RCC 7860 (cell line): Measurements from ENCODE around the gene CEP85L.

Experiments used
- DNase-seq: peaks from one replicate; pipeline ENCODE4 v3.0.0-alpha.2; 2015; ENCODE audit warnings: low spot score
- FAIRE-seq: peaks from 2 replicates; lab custom pipeline; 2012; peaks lifted over from hg19 to GRCh38; lab: Jason Lieb, UNC

Gene CEP85L

DNA sequence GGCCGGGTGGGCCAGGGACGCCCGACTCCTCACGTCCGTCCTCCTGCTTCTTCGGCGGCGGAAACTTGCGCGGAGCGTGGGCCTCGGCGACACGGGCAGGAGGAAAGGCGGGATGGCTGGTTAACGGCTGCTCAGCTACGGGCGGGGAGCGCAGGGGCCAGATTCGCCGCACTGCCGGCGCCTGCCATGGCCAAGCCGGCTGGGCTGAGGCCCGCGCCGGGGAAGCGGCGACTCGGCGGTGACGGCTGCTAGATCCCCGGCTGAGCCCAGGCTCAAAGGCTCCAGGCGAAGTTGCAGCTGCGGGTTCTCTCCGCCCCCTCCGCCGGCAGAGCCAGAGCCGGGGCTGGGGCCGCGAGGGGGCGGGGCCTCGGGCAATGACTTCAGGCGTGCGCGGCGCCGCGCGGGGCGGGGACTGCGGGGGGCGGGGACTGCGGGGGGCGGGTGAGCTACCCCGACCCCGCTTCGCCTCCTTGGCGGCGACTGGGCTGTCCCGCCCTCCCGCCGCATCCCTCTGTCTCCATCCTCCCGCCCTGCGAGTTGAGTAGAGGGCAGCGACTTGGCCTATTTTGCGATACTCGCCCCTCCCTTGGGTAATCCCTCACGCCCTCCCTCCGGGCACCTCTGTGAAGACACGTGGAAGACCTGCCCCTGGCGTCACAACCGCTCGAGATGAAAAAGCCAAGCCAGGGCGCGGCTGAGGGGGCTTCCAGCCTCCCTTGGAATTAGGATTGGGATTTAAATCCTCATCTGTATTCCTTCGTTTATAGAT is at the start of gene CEP85L:
Gene CEP85L (minus strand): TSS at position 310 of the 769 bp plus-strand sequence. CDS start 322 bp downstream, outside the sequence.
- FAIRE-seq (no peak), DNase-seq (peak; percentile 70)

DNA sequence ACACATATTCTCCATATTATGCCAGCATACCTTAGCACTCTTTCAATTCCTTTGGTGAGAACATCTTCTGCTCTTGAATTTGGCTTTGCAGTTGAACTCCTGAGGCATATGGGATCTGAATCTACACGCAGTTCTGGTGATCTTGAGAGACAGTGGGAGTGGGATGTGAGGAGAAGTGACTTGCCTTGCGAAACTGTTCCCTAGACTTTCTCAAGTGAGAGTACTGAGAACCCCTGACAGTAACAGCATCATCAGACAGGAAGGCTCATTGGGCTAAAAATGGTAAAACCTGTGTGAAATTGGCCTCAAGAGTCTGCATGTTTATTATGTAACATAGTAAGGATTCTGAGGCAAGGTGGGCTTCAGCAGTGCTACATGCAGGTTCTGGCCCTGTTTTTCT is 49.1 kb upstream of the CEP85L start:
- FAIRE-seq (no peak), DNase-seq (no peak)

DNA sequence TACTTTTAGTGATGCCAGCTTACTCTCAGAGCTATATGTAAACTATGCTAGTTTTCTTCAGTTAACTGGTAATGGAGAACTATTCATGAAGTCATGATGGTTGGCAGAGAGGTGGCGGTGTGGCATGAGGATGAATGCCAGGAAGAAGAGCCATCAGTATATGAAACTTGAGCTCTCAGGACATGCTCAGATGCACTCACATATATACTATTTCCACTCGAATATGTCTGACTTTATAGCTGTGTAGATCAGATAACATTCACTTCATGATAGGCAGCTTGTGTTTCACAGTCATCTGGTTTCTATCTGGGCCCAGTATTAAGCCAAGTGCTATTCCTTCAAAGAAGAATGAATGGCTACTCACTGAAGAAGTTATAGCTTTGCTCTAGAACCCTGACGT is 46.2 kb upstream of the CEP85L start:
- FAIRE-seq (no peak), DNase-seq (no peak)

DNA sequence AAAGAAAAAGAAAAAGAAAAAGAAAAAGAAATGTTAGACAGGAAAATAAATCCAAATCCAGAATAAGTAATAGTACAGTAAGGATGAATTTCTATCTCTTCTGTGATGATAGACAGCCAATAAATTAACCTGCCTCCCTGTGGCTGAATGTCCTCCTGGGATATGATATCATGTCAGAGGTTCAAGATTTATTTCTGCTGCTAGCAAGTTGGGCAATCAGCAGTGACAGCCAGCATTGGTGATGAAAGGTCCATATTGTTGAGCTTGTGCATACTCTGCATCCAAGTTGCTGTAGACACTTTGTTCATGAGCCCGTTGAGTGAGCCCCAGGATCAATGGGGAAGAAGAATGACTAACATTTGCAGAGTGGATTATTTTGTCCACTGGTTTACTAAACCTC is 44.9 kb upstream of the CEP85L start:
- FAIRE-seq, result no peak
- no peak for DNase-seq

DNA sequence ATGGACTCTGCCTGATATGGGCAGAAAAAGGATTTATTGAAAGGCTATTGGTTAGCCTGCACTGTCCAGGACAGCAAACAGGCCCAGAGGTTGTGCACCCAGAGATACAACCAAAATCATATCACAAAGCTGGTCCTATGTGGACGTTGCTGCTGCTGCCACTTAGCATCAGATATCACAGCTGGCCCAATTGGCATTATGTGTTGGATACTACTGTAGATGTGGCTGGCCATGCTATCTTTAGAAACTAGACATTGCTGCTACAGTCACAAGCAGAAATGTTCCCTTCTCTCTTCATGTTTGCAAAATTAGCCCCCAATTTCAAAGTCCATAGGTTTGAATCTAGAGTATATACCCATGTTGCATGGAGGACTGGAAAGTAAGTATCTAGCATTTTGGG is 42.2 kb upstream of the CEP85L start:
- DNase-seq, result no peak
- FAIRE-seq, result no peak

DNA sequence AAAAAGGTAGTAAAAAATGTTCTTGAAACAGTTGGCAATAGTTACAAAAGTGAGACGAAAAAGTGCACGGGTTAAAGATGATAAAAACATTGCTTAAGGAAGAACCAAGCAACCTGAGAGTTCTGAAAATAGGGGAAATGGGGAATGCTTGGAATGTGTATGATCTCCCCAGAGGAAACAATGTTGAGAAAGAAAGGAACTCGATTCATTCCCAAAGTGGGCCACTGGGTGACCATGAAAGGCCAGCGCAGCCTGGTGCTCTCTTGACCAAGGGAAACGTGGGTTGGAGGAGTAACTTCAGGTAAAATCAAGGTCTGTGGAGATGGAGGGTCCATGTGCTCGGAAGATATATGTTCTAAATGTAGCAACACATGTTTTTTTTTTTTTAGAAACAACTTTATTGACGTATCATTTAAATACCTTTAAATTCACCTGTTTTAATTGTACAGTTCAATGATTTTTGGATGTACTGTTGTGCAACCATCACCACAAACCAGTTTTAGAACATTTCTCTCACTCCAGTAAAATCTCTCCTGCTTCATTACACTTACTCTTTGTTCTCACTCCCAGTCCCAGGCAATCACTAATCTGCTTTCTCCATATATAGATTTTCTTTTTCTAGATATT is 34.5 kb upstream of the CEP85L start:
- no peak for FAIRE-seq

DNA sequence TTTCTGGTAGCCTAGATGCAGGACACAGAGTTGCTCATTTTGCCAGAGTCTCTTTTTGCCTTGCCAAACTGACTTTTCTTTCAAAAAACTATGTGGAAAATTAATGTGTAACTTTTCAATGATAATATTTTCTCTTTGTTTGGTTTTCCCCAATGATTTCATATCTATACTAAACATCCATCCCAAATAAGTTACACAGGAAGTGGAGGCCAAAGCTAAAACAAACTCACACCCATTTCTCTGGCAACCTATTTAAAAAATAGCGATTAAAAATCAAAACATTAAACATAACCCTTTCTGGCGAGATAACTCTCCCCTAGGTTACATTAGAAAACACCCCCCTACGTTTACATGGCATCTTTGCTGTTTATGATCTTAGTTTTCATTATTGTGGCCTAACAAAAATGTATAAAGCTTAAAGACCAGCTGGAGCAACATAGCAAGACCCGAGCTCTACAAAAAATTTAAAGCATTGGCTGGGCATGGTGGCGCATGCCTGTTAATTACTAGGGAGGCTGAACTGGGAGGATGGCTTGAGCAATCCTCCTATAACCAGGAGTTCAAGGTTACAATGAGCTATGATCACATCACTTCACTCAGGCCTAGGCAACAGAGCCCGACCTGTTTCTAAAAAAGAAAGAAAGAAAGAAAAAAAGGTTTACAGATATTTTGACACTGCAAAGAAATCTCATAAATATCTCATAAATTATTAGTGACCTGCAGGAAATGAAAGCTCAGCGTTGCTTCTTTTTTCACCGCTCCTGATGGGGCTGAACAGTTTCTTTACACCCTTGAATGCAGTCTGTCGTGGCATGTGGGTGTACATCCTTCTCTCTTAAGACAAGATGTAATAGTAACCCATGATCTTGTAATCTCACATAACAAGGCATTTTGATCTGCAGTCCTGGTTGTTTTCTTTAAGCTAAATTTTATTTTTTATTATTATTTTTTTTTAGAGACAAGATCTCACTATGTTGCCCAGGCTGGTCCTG is 32.8 kb upstream of the CEP85L start:
- no peak for FAIRE-seq

More for the DNA sequence above, 34.5 kb upstream of the CEP85L start:
- DNase-seq, result no peak

DNA sequence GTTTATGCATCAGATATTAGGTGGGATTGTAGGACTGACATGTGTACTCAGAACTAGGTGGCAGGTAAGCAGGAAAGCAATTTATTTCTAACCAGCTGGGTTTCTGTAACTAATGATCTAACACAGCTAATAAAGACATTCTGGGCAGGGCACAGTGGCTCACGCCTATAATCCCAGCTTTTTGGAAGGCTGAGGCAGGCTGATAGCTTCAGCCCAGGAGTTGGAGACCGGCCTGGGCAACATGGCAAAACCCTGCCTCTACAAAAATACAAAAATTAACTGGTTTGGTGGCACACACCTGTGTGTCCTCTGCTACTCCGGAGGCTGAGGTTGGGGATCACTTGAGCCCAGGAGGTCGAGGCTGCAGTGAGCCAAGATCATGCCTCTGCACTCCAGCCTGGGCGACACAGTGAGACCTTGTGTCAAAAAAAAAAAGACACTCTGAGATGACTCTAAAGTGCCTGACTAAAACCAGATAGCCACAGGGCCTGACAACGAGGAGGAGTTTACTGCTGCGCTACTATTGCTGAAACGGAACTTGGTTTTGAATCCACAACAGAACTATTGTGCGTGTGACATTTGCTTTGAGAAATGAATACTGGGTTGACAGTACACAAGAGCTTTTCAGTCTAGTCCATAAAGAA is 29.2 kb upstream of the CEP85L start:
- DNase-seq, result no peak
- no peak for FAIRE-seq

More for the DNA sequence above, 32.8 kb upstream of the CEP85L start:
- no peak for DNase-seq

DNA sequence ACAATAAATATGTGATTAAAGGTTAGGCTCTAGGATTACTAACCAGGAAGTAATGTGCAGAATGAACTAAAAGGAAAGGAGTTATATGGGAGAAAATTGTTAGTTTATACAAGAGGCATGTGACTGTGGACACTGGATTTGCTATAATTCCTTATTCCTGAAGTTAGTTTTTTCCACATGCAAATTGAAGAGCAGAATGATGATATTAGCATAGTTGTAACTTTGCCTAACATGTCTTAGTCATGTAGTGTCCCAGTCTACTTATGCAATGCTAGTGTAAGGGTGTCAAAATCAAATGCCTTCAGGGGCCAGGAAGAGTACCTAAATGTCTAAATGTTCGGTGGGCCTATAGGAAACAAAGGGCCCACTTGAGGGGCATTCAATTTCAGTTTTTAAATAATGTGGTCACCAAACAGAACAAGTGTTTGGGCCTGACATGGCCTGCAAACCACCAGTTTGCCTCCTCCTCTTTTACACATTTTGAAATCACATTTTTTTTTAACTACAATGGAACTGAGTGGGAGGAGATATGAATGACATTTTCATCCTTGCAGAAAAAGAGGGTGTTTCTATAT is 28.0 kb upstream of the CEP85L start:
- FAIRE-seq, result no peak

DNA sequence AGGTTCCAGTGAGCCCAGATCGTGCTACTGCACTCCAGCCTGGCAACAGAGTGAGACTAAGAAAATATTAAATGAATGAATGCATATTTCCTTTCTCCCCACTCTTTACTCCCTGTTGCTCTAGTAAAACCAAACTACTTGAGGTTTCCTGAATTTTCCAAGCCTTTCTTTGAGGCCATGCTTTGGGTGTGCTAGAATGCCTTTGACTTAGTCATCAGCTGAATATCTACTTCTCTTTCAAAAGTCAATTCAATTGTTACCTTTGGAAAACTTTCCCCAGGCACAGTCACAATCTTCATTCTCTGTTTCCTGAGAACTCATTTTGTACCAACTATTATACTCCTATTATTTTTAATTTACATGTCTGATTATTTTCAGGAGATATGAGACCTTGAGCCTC is 27.5 kb upstream of the CEP85L start:
- DNase-seq (no peak), FAIRE-seq (no peak)

More for the DNA sequence above, 28.0 kb upstream of the CEP85L start:
- DNase-seq, result no peak

DNA sequence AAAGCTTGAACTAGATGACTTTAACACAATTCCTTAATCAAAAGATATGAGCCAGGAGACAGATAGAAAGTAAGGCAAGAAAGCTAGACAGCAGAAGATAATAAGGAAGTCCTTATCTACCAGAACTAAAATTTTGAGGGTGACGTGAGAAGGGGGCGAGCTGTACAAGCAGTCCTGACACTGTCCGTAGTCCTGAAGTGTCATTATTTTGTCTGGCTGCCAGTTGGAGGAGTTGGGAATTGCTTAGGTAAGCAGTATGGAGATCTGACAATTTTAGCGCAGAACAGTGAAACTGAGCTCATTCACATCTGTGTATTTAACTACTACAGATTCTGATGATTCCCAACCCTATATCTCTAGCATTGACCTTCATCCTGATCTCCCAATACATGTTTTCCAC is 25.8 kb upstream of the CEP85L start:
- DNase-seq, result no peak
- FAIRE-seq, result no peak

DNA sequence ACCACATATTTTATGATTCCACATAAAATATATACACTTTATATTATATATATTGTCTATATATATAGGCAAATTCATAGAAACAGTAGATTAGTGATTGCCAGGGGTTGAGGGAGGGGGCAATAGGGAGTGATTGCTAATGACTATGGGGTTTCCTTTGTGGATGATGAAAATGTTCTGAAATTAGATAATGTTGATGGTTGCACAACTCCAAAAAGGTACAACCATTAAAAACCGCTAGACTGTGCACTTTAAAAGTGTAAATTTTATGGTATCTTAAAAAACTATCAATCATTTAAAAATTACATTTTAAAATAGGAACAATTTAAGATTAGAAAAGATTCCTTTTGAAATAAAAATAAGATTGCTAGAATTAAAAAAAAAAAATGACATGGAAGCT is 23.8 kb upstream of the CEP85L start:
- FAIRE-seq, result no peak
- DNase-seq, result no peak

DNA sequence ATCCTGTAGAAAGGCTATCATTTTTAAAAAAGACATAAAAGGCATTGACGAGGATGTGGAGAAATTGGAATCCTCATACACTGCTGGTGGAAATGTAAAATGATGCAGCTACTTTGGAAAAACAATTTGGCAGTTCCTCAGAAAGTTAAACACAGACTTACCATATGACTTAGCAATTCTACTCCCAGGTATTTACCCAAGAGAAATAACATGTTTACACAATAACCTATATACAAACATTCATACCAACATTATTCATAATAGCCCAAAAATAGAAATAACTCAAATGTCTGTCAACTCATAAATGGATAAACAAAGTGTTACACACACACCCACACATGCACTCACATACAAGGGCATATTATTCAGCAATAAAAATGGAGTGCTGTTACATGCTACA is 23.4 kb upstream of the CEP85L start:
- DNase-seq (no peak), FAIRE-seq (no peak)

DNA sequence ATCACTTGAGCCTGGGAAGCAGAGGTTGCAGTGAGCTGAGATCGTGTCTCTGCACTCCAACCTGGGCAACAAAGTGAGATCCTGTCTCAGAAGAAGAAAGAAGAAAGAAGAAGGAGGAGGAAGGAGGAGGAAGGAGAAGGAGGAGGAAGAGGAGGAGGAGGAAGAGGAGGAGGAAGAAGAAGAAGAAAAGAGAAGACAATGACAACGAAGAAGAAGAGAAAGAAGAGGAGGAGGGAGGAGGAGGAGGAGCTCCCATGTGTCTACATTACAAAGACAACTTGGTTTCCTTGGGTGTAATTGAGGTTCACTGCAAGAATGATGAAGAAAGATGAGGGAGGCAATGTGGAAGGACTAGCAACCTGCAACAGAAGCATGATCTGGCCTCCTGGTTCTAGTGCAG is 21.3 kb upstream of the CEP85L start:
- no peak for FAIRE-seq
- DNase-seq, result no peak

DNA sequence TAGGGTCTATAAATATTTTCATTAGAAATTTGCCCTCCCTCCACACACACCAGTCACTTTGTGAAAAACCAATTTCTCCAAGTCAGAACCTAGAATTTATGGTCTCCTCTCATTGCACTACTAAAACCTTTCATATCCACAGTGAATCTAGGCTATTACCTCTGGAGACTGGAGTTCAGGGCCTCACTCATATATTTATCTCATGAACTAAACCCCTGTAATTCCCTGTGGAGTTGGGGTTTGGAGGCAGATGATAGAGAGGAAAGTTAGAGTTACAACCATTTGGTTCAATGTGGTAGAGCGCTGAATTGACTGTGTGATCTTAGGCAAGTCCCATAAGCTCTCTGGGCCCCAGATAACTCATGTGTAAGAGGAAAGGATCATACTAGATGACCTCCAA is 18.2 kb upstream of the CEP85L start:
- no peak for DNase-seq

DNA sequence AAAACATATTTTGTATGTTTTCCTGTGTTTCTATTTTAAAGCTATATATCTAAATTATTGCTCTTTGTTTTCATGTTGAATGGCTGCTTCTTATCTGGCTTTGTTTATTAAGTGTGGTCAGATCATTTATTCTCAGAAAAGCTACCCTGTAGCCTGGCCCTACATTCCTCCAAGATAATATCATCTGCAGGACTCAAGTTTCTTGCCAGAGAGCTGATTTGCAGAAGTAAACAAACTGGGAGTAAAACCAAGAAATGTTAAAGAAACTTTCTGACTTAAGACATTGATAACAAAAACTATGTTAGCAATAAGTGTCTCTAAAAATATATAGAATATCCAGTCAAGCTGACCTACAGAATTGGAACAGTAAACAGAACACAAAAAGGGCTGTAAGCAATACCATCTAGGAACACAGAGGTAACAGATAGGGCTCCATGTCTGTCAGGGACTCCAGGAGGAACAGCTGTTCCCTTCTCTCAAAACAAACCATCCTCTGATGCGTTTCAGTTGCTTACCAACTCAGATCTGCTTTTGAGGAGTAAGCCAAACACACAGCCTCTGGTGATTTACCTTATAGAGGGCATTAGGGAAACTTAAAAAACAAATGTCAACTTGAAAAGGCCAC is 17.5 kb upstream of the CEP85L start:
- no peak for FAIRE-seq
- DNase-seq, result no peak

More for the DNA sequence above, 18.2 kb upstream of the CEP85L start:
- FAIRE-seq, result no peak

DNA sequence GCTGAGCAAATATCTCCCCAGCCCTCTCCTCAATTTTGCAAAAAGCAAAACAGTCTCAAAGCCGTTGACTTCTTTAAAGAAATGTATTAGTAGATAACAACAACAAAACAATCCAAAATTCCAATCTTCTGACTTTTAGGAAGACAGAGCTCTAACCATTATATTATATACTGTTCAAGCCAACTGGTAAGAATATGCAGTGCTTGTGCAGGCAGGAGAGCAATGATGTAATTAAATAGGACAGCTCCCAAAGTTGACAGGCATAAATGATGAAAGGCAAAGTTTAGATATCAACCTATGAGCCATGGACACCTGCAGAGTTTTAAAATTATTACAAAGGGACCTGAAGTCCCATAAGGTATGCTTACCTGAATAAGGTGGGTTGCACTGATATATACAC is 16.6 kb upstream of the CEP85L start:
- FAIRE-seq (no peak), DNase-seq (no peak)

DNA sequence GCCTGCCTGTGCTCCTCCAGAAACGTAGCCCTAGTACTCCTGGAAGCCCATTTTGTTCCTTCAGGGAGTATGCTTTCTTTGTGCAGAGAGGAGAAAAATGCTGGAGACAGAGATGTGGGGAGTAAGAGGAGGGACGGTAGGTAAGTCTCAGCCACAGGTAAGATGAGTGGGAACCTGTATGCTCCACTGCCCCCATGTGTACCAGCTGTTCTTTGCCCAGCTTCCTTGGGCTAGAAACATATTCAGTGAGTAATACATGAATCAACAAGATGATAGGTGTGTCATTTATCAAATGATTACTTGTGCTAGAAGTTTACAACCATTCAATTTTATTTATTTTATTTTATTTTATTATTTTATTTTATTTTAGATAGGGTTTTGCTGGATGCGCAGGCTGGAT is 13.6 kb upstream of the CEP85L start:
- peak; percentile 11 for DNase-seq
- peak; percentile 66 for FAIRE-seq

DNA sequence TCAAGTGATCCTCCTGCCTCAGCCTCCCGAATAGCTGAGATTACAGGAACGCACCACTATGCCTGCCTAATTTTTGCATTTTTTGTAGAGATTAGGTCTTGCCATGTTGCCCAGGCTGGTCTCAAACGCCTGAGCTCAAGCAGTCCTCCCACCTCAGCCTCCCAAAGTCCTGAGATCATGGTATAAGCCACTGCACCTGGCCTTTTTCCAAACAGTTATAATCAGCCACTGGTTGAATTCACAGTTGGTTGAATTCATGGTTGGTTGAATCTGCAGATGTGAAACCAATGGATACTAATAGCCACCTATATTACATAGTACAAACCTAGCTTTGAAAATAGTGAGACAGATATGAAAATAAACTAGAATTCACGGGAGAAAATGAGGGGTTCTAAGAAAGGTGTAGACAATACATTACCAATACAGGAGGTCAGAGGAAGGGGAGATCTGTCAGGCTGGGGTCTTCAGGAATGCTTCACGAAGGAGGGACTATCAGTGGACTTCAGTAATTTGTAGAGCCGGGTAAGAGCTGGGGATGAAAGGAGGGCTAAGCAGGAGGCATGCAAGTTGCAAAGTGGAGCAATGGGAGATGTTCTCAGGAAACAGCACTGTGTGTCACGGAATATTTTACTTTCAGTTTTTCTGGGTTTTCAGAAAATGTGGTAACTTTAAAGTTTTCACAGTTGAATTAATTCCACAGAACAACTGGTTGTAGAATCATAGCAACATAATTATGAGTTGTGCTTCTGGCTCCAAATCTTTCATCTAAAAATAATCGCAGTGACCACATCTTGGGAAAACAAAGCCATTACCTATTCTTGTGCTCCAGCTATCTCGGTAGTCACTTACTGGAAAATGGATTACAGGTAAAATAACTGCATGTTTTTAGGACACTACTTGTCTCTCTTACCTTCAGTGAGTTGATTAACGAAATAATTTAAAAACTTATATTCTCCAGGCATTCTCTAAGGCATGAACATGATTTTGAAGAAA is 12.9 kb upstream of the CEP85L start:
- DNase-seq (peak; percentile 24), FAIRE-seq (peak; percentile 80)
